Transverse colon (tissue), 4 donors: ENCODE measurements around the gene CCNQ. TPM values are rescaled to one million over a fixed set of nuclear protein-coding genes. Genes with fewer than 3 reads are reported as not detected.

ENCODE experiments used
- DNase-seq: peaks from one replicate; pipeline ENCODE4 v3.0.0-alpha.2; 2019
- H3K27ac ChIP-seq, 4 donors: fragments of 200-600 bp; sonication (generic); 2 replicates each; pipeline ENCODE4 v1.5.1; 2016 to 2018; ENCODE audit warnings: inconsistent platforms in 4 of 4
- H3K27me3 ChIP-seq: fragments of 200-600 bp; sonication (generic); 2 replicates; pipeline ENCODE4 v1.5.1; 2017; ENCODE audit warnings: inconsistent platforms
- H3K36me3 ChIP-seq, 4 donors: fragments of 200-600 bp; sonication (generic); 2 replicates each; pipeline ENCODE4 v1.5.1; 2017 to 2019; ENCODE audit warnings: inconsistent platforms in 4 of 4
- H3K4me1 ChIP-seq, 4 donors: fragments of 200-600 bp; sonication (generic); 2 replicates each; pipeline ENCODE4 v1.5.1; 2017 to 2020; ENCODE audit warnings: inconsistent platforms in 4 of 4
- H3K4me3 ChIP-seq, 4 donors: fragments of 200-600 bp; sonication (generic); 1 replicate in 1 of 4; 2 replicates in 3 of 4; pipeline versions ENCODE4 v1.5.1 to v1.6.1; 2017 to 2019; ENCODE audit warnings: inconsistent platforms in 4 of 4
- H3K9me3 ChIP-seq, 2 donors: fragments of 200-600 bp; sonication (generic); 2 replicates each; pipeline ENCODE4 v1.5.1; 2017 to 2019; ENCODE audit warnings: inconsistent platforms in 2 of 2
- EP300 ChIP-seq: sonication (generic); formaldehyde crosslinking; IDR thresholded peaks from one replicate; pipeline ENCODE4 v1.6.1; 2017; ENCODE audit warnings: antibody characterized with exemption, low read depth
- POLR2A ChIP-seq: fragments of 450-650 bp; IDR thresholded peaks from one replicate; pipeline ENCODE4 v1.6.1; 2016; ENCODE audit warnings: antibody characterized with exemption, mild to moderate bottlenecking, moderate library complexity
- POLR2AphosphoS5 ChIP-seq, 3 donors: sonication (generic); formaldehyde crosslinking; IDR thresholded peaks; one replicate each; pipeline ENCODE4 v1.6.1; 2016; ENCODE audit warnings: antibody characterized with exemption in 3 of 3
- WGBS, 2 donors: methylation state at CpG; one replicate each; pipeline ENCODE4 v1.1.5; 2018; ENCODE audit warnings: low coverage in 1 of 2; 5-methylcytosine and 5-hydroxymethylcytosine counted together
- in situ Hi-C, 4 donors: fragments of 200-750 bp; cut with MboI; loops; one replicate each; pipeline versions ENCODE4 v1.15.0 to v1.15.1; 2017; ENCODE audit warnings: low sequenced_read_pairs in 3 of 4, low pct_ligation_motif_present in 1 of 4, low pct_unique_long_range_greater_than_20kb in 1 of 4
- intact Hi-C: fragments of 100-400 bp; cut with DNase I; formaldehyde crosslinking; loops from one replicate; pipeline ENCODE4 v1.15.1; 2023; ENCODE audit warnings: low total_unique reads
- total RNA-seq, 4 donors: library from RNA; depleted of rRNA; stranded (reverse); fragments of >200 nt; gene quantifications; one replicate each; pipeline ENCODE4 v1.1.0, GENCODE V29; 2016
- TF ChIP-seq, protein P1 (sequence below), 5 experiments: fragments of 200-600 bp in 3 of 5; fragments of 450-650 bp in 2 of 5; sonication (generic) in 3 of 5; IDR thresholded peaks; 1 replicate in 2 of 5; 2 replicates in 3 of 5; pipeline ENCODE4 v1.5.1; 2016 to 2017; ENCODE audit warnings: antibody characterized with exemption in 5 of 5, inconsistent platforms in 3 of 5, mild to moderate bottlenecking in 2 of 5, moderate library complexity in 1 of 5

Gene CCNQ
- total RNA-seq, 4 donors from 2014 or later = 5.2 to 32.5 (median 26.8) TPM

DNA sequence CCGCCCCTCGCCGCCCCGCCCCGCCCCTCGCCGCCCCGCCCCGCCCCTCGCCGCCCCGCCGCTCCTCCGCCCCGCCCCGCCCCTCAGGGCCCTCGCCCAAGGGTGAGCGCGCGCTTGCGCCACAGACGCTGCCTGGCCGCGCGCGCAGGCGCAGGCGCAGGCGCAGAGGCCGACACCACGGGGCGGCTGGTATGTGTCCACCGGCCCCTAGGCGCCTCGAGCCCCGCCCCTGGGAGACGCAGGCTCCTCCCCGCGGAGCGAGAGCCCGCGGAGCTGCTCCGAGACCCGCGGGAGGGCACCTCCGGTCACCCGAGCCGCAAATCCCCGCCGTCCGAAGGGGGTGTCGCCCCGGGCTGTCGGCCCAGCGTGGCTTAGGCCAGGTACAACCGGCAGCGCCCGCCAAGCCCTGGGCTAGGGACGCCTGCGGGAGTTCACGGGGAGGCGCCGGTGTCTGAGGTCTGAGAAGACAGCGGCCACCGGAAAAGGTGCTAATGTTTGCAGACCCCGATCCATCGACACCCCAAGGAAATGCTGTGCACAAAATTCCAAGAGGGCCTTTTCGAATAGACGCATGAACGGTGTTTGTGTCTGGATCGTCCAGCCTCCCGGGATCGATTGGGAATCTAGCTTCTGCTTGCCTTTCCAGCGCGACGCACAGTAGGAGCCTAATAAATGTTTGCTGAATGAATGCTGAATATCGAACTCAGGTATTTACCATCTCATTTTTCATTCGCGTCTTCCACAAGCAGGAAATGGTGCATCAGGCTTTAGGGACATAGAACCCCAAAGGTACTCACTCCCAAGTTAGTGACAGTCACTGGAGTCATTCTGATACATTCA is 473 bp upstream of the CCNQ start:
- Histone ChIP-seq H3K27me3 (no peaks in the 10 kb centered on the region), H3K4me3 (peak overlapping the region; percentile 40 to 76 (median 48)), H3K4me1 (peaks cover 0 to 22% (median 6%) of the 10 kb centered on the region in 4 donors), H3K27ac (peak overlapping the region; percentile 78 to 86 (median 82)), H3K36me3 (no peaks in the 10 kb centered on the region), H3K9me3 (no peaks in the 10 kb centered on the region)
- peak; percentile 92 for DNase-seq
- 49% methylated on average over 57 of the region's 79 CpGs; no CpG with 5 or more reads in 1 of the 2 donors for WGBS, 2 donors
- TF ChIP-seq, protein P1, sequence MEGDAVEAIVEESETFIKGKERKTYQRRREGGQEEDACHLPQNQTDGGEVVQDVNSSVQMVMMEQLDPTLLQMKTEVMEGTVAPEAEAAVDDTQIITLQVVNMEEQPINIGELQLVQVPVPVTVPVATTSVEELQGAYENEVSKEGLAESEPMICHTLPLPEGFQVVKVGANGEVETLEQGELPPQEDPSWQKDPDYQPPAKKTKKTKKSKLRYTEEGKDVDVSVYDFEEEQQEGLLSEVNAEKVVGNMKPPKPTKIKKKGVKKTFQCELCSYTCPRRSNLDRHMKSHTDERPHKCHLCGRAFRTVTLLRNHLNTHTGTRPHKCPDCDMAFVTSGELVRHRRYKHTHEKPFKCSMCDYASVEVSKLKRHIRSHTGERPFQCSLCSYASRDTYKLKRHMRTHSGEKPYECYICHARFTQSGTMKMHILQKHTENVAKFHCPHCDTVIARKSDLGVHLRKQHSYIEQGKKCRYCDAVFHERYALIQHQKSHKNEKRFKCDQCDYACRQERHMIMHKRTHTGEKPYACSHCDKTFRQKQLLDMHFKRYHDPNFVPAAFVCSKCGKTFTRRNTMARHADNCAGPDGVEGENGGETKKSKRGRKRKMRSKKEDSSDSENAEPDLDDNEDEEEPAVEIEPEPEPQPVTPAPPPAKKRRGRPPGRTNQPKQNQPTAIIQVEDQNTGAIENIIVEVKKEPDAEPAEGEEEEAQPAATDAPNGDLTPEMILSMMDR (IDR thresholded peaks at IDR 0.05) = no peak
- TF ChIP-seq POLR2A (no peak), EP300 (no peak), POLR2AphosphoS5 (IDR thresholded peaks at IDR 0.05) (no peak)
- in situ Hi-C loops (no loop called here), intact Hi-C loops (no loop called here)

DNA sequence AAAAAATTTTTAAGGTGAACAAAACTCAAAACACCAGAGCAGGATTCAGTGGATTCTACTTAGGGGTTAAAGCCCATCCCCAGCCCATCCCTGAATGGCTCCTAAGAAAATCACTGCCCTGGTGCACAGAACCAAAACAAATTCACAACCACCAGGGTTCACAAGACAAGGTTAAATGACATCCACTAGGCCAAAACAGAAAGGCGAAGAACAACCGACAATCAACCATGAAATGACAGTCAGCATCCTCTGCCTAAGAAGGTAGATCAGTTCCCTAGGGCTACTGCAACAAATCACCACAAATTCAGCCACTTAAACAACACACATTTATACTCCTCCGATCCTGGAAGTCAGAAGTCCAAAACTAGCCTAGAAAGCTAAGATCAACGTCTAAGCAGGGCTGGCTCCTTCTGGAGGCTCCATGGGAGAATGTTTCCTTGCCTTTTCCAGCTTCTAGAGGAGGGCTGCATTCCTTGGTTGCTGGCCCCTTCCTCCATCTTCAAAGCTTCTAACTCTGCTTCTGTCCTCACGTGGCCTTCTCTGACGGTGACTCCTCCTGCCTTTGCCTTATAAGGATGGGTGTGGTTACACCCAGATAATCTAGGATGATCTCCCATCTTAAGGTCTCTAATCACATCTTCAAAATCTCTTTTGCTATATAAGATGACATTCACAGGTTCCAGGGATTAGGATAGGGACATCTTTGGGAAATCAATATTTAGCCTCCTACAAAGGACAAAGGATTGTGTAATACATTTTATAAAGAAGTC is 1.8 kb downstream of the CCNQ start:
- TF ChIP-seq, protein P1 (IDR thresholded peaks at IDR 0.05) = no peak
- TF ChIP-seq POLR2A (no peak), EP300 (no peak)
- intact Hi-C loops (no loop called here), in situ Hi-C loops (no loop called here)
- no peak for DNase-seq
- WGBS, 2 donors = 60 to 74% methylated on average over 2 to 6 of the region's 6 CpGs
- Histone ChIP-seq H3K36me3 (no peaks in the 10 kb centered on the region), H3K4me1 (peaks cover 0 to 22% (median 6%) of the 10 kb centered on the region in 4 donors), H3K9me3 (no peaks in the 10 kb centered on the region), H3K27ac (no peak overlapping the region), H3K4me3 (no peak overlapping the region), H3K27me3 (no peaks in the 10 kb centered on the region)

- in situ Hi-C loops (no loop called here), intact Hi-C loops (no loop called here)
- Histone ChIP-seq H3K4me1 (peaks cover 0 to 22% (median 6%) of the 10 kb centered on the region in 4 donors), H3K4me3 (no peak overlapping the region), H3K9me3 (no peaks in the 10 kb centered on the region), H3K36me3 (no peaks in the 10 kb centered on the region), H3K27me3 (no peaks in the 10 kb centered on the region), H3K27ac (no peak overlapping the region)
- no peak for DNase-seq
- no peak for TF ChIP-seq POLR2A
- TF ChIP-seq EP300 = no peak
- TF ChIP-seq, protein P1 (IDR thresholded peaks at IDR 0.05) = no peak
- TF ChIP-seq POLR2AphosphoS5 (IDR thresholded peaks at IDR 0.05) = no peak
- 88% methylated on average over 21 of the region's 21 CpGs; no CpG with 5 or more reads in 1 of the 2 donors for WGBS, 2 donors
These were observed 2.8 kb downstream of the CCNQ start for GRCh38 chrX:153595859-153596857.
